NOMO-1 (cell line): Measurements from ENCODE around the gene PAPPA2.

Source experiments
- DNase-seq, 2 experiments: peaks; one replicate each; lab custom pipeline; 2025; ENCODE audit not compliant: unreplicated experiment in 2 of 2; lab: John Stamatoyannopoulos, UW

PAPPA2 gene

GRCh38 chr1:176880955-176881595 is 418.1 kb downstream of the PAPPA2 start:
- DNase-seq: peak; percentile 3 to 8

GRCh38 chr1:176884286-176884685 is 421.3 kb downstream of the PAPPA2 start:
- DNase-seq: no peak

GRCh38 chr1:176884911-176885310 is 421.9 kb downstream of the PAPPA2 start:
- DNase-seq: no peak

GRCh38 chr1:176885341-176885740 is 422.4 kb downstream of the PAPPA2 start:
- no peak for DNase-seq

GRCh38 chr1:176885751-176886150 is 422.8 kb downstream of the PAPPA2 start:
- DNase-seq: no peak

- DNase-seq: no peak
Observed at GRCh38 chr1:176888471-176889032, 425.6 kb downstream of the PAPPA2 start.

- no peak for DNase-seq
Observed at GRCh38 chr1:176893625-176894352, 430.8 kb downstream of the PAPPA2 start.

- DNase-seq: no peak
Observed at GRCh38 chr1:176894450-176894849, 431.5 kb downstream of the PAPPA2 start.
